ENCODE data around the gene LARGE1.
A peak's percentile ranks its signal among the peaks of the same experiment; 100 is the strongest.

LARGE1 gene

DNA sequence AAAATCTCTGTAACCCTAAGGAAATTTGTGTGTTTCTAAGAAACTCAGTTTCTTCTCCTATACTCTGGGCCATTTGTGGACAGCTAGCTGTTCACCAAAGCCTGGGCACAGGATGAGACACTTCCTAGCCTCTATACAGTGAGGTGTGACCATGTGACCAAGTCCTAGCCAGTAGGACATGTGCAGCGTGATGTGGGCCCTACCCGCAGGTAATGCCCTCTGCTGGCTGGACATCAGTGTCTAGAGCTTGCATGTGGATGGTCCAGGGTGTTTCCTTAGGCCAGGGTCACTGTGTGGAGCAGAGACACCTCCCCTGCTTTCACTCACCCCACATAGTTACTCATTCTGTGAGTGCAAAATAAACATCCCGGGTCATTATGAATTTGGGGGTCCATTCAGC is 100.5 kb downstream of the LARGE1 start:
- no peak for TF ChIP-seq PAX5 (IDR thresholded peaks at IDR 0.05; ENCODE audit: insufficient read depth, low read length, severe bottlenecking)
- TF ChIP-seq TAF1 (IDR thresholded peaks at IDR 0.05; ENCODE audit: low read depth, low read length), result no peak
- TF ChIP-seq POU2F2 (IDR thresholded peaks at IDR 0.05; ENCODE audit: low read depth, low read length), result no peak
- no peak for TF ChIP-seq POLR2A (IDR thresholded peaks at IDR 0.05; ENCODE audit: low read depth, low read length)
- no peak for TF ChIP-seq POLR2AphosphoS5 (IDR thresholded peaks at IDR 0.05; ENCODE audit: low read depth, low read length)
- TF ChIP-seq SPI1 (IDR thresholded peaks at IDR 0.05; ENCODE audit: low read depth, low read length), result no peak
- no peak for FAIRE-seq
- no peak for DNase-seq (ENCODE audit: insufficient read length, low spot score)

DNA sequence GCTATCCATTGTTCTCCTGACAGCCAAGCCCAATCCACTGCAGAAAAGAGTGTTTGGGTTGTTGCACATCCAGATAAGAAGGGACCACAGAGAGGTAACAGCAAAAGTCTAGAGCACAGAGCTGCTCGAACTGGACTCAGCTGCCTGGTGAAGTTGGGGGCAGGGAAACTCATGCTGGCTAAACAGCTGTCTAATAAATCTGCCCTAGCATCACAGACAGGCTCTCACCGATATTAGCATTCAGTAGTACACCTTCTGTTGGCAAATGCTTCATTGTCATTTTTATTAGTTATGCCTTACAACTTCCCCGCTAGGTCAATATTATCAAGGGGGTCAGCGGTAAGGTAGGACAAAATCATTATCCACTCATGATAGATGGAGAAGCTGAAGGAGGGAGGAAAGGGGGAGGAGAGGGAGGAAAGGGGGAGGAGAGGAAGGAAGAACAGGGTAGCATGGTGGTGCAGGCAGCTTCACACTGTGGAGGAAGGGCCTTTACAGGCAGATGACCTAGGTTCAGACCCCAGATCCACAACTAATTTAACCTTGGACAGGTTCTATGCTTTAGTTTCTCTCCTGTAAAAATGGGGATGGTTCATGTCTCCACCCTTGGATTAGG is 102.7 kb downstream of the LARGE1 start:
- FAIRE-seq, result no peak
- TF ChIP-seq POLR2A (IDR thresholded peaks at IDR 0.05; ENCODE audit: low read depth, low read length), result no peak
- no peak for TF ChIP-seq POU2F2 (IDR thresholded peaks at IDR 0.05; ENCODE audit: low read depth, low read length)
- TF ChIP-seq PAX5 (IDR thresholded peaks at IDR 0.05; ENCODE audit: insufficient read depth, low read length, severe bottlenecking), result no peak

DNA sequence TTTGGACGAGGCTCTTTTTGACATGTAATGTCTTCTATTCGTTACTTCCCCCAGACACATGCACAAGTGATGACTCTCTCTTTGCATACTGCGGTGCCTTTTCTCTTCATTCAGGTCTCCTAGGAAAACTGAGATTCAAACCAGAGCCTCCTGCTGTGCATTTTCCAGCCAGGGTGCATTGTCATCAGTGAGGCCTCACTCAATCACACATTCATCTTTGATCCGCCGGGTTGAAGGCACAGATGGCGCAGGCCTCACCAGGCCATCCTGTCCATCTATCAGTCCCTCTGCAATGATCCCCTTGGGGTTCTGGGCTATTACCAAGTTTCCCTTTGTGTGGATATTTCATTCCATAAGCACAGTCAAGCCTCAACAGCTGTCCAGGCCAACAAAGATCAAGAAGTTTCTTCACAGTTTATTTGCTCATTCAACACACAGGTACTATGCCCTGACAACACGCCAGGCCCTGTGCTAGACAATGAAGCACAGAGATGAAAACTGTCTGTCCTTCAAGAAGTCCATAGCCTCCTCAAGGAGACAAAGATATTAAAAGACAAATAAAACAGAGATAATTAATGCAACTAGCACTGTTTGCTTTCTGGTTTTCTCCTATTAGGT is 107.8 kb downstream of the LARGE1 start:
- DNase-seq (ENCODE audit: insufficient read length, low spot score) (no peak), FAIRE-seq (no peak)
- TF ChIP-seq PAX5 (IDR thresholded peaks at IDR 0.05; ENCODE audit: insufficient read depth, low read length, severe bottlenecking), result no peak

More for the DNA sequence above, 102.7 kb downstream of the LARGE1 start:
- DNase-seq (ENCODE audit: insufficient read length, low spot score), result no peak

DNA sequence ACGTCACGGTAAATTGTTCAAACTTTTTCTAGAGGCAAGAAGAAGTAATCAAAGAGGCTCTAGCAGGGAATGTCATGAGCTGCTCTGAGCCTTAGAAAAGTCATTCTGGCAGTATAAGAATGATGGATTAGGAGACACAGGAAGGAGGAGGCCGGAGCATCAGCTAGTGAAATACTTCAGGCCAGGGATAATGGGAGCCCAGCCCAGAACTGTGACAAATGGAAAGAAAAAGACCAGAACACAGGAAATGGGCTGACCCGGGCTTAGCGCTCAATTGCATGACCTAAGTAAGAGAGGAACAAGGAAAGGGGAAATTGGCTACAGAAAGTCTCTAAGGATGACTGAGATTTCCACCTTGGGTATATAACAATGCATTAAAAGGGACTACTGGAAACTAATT is 108.6 kb downstream of the LARGE1 start:
- DNase-seq (ENCODE audit: insufficient read length, low spot score) (no peak), FAIRE-seq (no peak)
- 0 out of 2 replicates have a peak, but pooled peaks have one; percentile 2 for TF ChIP-seq SPI1 (IDR thresholded peaks at IDR 0.05; ENCODE audit: low read depth, low read length)
- no peak for TF ChIP-seq TAF1 (IDR thresholded peaks at IDR 0.05; ENCODE audit: low read depth, low read length)

DNA sequence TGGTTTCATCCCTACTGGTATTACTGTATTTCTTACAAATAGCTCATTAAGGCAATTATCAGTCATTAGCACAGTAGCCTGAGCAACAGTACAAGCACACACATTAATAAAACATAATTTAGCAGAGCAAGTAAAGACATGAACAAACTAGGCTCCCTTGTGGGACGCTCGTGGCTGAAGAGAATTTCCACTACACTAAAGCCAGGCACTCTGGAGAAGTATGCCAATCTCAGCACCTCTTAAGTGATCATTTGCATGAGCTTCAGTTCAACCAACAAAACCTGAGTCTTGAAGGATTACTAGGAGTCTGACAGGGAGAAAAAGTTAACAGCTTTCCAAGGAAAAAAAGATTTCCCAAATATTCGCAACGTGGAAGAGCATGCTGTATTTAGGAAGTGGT is 109.1 kb downstream of the LARGE1 start:
- DNase-seq (ENCODE audit: insufficient read length, low spot score), result no peak
- no peak for FAIRE-seq
- TF ChIP-seq PAX5 (IDR thresholded peaks at IDR 0.05; ENCODE audit: insufficient read depth, low read length, severe bottlenecking) (no peak), POLR2A (IDR thresholded peaks at IDR 0.05; ENCODE audit: low read depth, low read length) (no peak), POLR2AphosphoS5 (IDR thresholded peaks at IDR 0.05; ENCODE audit: low read depth, low read length) (no peak), TAF1 (IDR thresholded peaks at IDR 0.05; ENCODE audit: low read depth, low read length) (no peak), POU2F2 (IDR thresholded peaks at IDR 0.05; ENCODE audit: low read depth, low read length) (no peak), SPI1 (IDR thresholded peaks at IDR 0.05; ENCODE audit: low read depth, low read length) (no peak)

DNA sequence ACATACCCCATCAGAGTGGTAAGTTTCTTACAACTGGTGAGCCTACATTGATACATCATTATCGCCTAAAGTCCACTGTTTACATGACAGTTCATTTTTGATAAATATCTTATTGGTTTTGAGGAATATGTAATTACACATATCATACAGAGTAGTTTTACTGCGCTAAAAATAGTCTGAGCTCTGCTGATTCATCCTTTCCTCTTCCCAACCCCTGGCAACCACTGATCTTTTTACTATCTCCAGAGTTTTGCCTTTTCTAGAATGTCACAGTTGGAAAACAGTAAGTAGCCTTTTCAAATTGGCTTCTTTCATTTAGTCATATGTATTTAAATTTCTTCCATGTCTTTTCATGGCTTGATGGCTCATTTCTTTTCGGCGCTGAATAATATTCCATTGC is 112.8 kb downstream of the LARGE1 start:
- TF ChIP-seq SPI1 (IDR thresholded peaks at IDR 0.05; ENCODE audit: low read depth, low read length) (no peak), TAF1 (IDR thresholded peaks at IDR 0.05; ENCODE audit: low read depth, low read length) (no peak), POLR2AphosphoS5 (IDR thresholded peaks at IDR 0.05; ENCODE audit: low read depth, low read length) (no peak), POLR2A (IDR thresholded peaks at IDR 0.05; ENCODE audit: low read depth, low read length) (no peak)

DNA sequence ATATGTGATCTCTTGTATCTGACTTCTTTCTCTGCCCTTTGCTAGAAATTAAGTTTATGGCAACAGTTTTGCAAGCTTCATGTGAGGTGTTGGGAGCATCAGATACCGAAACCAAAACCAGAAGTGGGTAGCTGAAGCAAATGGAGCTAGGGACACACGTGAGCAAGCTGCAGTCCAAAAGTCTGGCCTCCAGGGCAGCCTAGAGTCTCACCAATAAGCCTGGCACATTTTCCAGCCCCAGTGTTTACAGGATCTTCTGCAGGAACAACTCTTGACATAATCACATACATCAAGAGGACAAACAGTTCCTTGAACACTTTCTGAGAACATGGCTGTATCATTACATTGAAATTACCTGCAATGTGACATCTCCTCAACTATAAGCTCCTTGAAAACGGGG is 114.1 kb downstream of the LARGE1 start:
- TF ChIP-seq SPI1 (IDR thresholded peaks at IDR 0.05; ENCODE audit: low read depth, low read length), result peak; percentile 46
- TF ChIP-seq POU2F2 (IDR thresholded peaks at IDR 0.05; ENCODE audit: low read depth, low read length), result no peak
- no peak for TF ChIP-seq PAX5 (IDR thresholded peaks at IDR 0.05; ENCODE audit: insufficient read depth, low read length, severe bottlenecking)
- peak; percentile 81 for FAIRE-seq
- peak; percentile 18 for DNase-seq (ENCODE audit: insufficient read length, low spot score)

More for the DNA sequence above, 112.8 kb downstream of the LARGE1 start:
- FAIRE-seq (no peak), DNase-seq (ENCODE audit: insufficient read length, low spot score) (no peak)

DNA sequence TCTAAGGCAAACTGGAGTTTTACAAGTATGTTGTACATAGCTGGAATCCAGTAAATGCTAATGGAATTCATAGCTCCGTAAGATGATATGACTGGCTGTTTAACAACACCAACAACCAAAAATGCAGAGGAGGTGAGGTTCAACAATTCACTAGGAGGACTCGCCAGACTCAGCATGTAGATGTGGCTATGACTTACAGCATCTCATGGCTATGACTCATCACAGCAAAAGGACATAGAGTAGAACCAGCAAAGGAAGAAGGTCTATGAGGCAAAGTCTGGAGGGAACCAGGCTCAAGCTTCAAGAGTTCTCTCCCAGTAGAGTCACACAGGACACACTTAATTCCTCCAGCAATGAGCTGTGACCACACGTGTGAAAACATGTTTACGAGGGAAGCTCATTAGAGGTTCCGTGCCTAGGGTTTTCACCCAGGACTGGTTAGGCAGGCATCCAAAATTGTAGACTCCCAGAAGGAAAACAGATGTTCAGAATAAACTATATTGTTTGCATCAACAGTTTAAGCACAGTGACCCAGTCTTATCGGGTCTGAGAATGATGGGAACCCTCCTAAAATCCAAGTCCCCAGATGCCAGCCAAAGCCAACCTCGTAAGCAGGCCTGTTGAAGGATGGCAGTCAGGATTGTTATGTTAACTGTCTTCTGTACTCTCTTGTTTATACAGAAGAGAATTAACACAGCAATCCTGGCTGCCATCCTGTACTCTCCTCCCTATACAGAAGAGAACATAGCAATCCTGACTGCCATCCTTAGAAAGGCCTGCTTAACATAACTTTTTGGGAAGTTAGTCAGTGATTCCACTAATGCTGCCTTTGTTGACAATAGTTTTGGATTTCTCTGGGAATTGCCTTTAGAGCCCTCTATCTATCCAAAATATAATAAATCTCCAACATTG is 116.6 kb downstream of the LARGE1 start:
- FAIRE-seq (no peak), DNase-seq (ENCODE audit: insufficient read length, low spot score) (no peak)
- TF ChIP-seq TAF1 (IDR thresholded peaks at IDR 0.05; ENCODE audit: low read depth, low read length), result no peak
- no peak for TF ChIP-seq POLR2A (IDR thresholded peaks at IDR 0.05; ENCODE audit: low read depth, low read length)
- TF ChIP-seq PAX5 (IDR thresholded peaks at IDR 0.05; ENCODE audit: insufficient read depth, low read length, severe bottlenecking), result no peak
- no peak for TF ChIP-seq POU2F2 (IDR thresholded peaks at IDR 0.05; ENCODE audit: low read depth, low read length)
- TF ChIP-seq POLR2AphosphoS5 (IDR thresholded peaks at IDR 0.05; ENCODE audit: low read depth, low read length), result no peak
- TF ChIP-seq SPI1 (IDR thresholded peaks at IDR 0.05; ENCODE audit: low read depth, low read length), result no peak

DNA sequence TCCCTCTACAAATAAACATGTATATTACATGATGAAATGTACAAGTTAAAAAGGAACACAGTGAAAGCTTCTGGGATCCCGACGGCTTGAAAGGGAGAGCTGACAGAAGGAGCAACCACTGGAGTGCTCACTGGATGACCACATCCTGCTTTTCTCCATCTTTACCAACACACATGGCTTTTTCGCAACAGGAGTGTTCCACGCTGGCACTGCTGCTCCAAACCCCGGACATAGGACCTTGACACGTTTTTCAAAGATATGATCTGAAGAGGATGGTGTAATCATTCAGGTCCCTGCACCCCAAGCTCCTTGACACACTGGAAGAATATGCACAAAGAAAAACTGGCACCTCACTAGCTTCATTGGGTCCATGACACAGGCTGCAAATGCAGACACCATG is 121.9 kb downstream of the LARGE1 start:
- DNase-seq (ENCODE audit: insufficient read length, low spot score), result no peak
- no peak for FAIRE-seq
- no peak for TF ChIP-seq POU2F2 (IDR thresholded peaks at IDR 0.05; ENCODE audit: low read depth, low read length)
- TF ChIP-seq POLR2AphosphoS5 (IDR thresholded peaks at IDR 0.05; ENCODE audit: low read depth, low read length), result no peak
- no peak for TF ChIP-seq POLR2A (IDR thresholded peaks at IDR 0.05; ENCODE audit: low read depth, low read length)
- no peak for TF ChIP-seq TAF1 (IDR thresholded peaks at IDR 0.05; ENCODE audit: low read depth, low read length)
- TF ChIP-seq PAX5 (IDR thresholded peaks at IDR 0.05; ENCODE audit: insufficient read depth, low read length, severe bottlenecking), result no peak
- TF ChIP-seq SPI1 (IDR thresholded peaks at IDR 0.05; ENCODE audit: low read depth, low read length), result no peak

DNA sequence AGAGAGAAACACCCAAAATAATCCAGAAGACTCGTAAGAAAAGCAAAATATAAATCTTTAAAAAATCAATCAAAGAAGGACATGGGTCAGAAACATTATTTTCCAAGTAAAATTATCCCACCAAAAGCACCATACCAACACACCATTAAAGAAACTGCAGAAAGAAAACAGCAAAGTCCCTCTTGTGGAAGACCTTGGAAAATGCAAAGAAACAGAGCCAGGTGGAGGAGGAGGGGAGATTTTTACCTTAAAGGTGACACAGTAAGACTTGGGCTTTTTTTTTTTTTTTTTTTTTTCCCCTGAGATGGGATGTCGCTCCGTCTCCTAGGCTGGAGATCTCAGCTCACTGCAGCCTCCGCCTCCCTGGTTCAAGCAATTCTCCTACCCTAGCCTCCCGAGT is 123.8 kb downstream of the LARGE1 start:
- FAIRE-seq (no peak), DNase-seq (ENCODE audit: insufficient read length, low spot score) (no peak)
- TF ChIP-seq POU2F2 (IDR thresholded peaks at IDR 0.05; ENCODE audit: low read depth, low read length) (no peak), SPI1 (IDR thresholded peaks at IDR 0.05; ENCODE audit: low read depth, low read length) (no peak), POLR2AphosphoS5 (IDR thresholded peaks at IDR 0.05; ENCODE audit: low read depth, low read length) (no peak), POLR2A (IDR thresholded peaks at IDR 0.05; ENCODE audit: low read depth, low read length) (no peak), TAF1 (IDR thresholded peaks at IDR 0.05; ENCODE audit: low read depth, low read length) (no peak), PAX5 (IDR thresholded peaks at IDR 0.05; ENCODE audit: insufficient read depth, low read length, severe bottlenecking) (no peak)
